GM18870 (cell line): ENCODE data around the gene GRIK2.

ENCODE experiments used
- ATAC-seq: cut with Tn5 transposase; IDR thresholded peaks from one replicate; pipeline ENCODE4 v1.9.1; 2021; ENCODE audit warnings: moderate library complexity; ENCODE audit not compliant: unreplicated experiment

The GRIK2 gene

DNA sequence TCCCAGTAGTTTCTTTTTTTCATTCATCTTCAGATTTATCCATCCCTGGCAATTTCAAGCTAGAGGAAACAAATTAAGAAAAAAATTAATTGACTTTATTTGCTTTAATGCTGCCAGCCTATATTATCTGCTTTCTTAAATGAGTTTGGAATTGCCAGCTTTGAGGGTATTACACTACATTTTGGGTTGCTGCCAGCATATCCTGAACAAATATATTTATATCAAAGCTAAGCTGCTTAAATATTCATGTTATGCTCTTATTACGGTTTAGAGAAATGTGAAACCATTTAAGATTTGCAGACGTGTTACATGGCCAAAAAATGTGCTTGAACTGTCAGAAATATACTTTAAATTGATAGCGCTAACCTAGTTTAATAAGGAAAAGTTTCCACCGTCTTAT lies 59.7 kb downstream of the GRIK2 start:
- no peak for ATAC-seq

DNA sequence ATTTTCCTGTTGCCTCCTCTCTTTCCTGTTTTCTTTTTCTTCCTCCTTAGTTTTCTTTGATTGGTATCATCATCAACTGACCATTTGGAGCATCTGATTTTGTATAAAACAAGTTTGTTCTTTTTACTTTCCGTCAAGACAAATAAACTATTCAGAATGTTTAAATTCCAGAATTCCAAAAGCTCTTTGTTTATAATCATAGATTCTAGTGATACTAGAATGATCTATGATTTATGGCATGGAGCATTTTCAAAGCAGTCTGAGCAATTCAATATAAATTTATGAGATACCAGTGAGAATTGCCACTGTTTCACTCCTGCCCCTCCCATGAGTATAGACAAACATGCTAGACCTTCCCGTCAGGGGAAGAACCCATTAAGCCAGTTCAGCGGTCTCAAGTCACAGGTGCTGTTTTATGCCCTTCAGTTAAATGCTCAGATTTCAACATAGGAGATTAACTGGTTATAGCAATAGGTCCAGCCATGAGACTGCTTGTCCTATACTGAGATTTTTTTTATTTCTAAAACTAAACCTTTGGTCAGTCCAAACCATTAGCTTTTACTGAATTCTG lies 60.7 kb downstream of the GRIK2 start:
- no peak for ATAC-seq

DNA sequence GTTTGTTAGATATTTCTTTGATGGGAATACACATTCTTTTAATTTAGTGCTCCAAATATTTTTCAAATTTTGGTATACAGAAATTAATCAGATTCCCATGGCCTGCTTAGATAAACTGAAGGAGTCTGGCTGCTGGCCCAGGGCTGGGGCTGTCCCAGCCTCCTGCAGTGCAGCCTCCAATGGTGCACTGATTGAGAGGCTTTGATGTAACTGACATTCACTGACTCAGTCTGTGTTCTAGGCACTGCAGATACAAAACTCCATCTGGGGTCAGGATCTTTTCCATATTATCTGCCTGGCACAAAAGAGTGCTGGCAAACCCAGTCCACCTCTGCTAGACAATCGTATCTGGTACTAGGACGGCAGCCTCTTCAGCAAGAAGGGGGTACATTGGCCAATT lies 64.8 kb downstream of the GRIK2 start:
- no peak for ATAC-seq

DNA sequence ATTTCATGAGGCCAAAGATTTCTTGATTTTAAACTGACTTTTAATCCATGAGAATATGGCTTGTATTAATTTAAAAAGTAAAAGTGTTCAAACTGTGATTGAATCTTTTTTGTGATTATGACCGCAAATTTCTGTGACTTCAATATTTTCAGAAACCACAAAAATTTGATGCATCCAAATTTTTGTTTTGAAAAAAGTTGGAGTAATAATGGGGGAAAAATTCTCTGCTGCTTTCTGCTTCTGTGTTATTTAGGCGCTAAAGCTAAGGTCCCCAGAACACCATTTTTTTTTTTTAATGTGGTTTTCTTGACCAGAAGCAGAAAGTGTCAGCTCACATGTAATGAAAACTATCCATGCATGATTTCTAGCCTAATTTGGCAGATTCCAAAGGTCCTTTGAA lies 65.3 kb downstream of the GRIK2 start:
- no peak for ATAC-seq

DNA sequence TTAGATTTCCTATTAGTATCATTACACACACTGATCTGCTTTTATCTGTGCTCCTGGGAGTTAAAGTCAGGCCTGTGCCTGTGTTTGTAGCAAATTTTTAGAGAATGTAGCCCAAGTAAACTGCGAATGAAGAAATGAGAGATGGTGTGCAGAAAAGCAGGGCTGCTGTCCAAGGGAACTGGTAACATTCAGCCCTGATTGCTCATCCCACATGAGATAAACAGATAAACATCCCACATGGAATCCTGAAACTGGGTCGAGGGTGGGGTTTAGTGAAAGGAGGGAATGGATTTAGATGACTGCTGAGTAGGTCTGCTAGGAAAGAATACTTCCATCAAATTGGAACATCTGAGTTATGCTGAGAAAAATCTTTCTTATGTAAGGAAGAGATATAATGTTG lies 69.1 kb downstream of the GRIK2 start:
- no peak for ATAC-seq

DNA sequence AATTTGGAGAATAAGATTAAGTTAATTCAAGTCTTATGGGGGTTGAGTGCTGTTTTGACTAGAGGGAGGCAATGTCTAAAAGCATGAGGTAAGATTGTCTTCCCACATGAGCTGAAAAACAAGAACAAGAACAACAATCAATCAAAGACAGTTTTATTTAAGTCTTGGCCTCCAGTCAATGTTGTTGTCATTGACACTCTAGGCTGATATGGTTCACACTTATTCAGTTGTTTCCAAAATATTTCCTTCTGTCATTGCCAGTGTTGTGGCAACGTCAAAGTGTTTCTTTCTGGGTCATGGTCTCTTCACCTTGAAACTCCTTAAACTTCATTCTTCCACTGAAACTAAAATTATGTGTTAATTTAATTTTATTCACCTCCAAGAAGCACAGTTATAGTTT lies 72.4 kb downstream of the GRIK2 start:
- ATAC-seq: no peak

DNA sequence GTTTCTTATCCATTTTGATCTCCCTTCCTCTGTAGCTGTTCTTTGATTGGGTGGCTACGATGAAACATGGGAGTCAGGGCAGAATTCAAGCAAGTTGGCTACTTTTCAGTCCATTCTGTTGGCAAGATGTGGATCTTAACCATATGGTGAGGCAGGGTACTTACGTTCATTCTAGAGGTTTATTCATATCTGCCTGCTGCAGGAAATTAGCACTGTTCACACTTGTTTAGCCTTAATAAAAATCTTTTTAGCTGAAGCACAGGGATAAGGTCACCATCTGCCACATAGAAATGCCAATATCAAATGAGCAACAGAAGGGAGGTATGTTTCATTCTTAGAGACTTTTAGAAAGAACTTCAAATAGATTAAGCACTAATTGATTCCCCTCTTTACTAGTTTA lies 83.9 kb downstream of the GRIK2 start:
- ATAC-seq: no peak

DNA sequence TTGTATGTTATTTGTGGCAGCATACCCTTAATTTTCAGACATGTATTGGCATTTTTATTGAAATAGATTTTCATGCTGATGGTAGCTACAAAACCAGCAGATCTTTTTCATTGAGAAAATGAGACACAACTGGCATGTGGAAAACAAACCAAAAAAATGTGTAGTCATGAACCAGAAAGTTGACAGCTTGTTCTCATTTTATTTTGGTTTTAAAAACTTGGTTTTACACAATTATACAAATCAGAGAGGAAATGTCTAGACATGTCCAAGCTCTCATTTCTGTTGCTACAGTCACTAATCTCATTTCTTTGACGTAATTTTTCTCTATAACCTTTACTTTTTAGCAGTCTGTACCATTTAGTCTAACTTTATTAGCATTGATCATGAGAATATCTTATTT lies 85.4 kb downstream of the GRIK2 start:
- no peak for ATAC-seq

DNA sequence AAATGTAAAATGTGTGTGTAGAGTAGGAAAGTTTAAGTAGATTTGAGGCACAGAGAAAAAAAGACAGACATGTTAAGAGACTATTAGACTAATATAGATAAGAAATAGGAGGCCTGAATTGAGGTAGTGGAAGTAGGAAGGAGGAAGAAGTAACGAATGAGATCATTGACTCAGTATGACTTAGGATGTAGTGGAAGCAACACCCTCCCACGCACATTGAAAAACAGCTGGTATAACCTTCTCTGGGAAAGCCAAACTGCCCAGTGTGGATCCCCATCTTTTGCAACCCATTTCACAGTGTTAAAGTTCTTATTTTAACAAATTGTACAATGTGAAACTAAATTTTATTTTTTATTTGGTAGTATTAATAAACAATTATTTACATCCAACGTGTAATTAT lies 89.1 kb downstream of the GRIK2 start:
- ATAC-seq: no peak

DNA sequence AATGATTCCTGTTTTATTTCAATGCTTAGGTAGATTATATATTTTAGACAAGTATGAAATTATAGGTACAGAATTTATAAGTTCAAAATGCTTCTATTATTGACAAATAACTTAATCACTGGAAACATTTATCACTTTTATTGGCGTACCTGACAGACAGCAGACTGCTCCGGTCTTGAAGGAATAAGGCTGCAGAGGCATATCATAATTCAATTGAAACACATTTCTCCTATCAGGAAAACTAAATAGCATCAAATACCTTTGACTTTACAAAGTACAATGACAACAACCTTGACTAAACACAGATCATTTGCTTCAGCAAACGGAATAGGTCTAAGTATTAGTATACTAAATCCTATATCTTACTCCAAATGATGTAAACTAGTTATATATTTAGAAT lies 91.3 kb downstream of the GRIK2 start:
- no peak for ATAC-seq

DNA sequence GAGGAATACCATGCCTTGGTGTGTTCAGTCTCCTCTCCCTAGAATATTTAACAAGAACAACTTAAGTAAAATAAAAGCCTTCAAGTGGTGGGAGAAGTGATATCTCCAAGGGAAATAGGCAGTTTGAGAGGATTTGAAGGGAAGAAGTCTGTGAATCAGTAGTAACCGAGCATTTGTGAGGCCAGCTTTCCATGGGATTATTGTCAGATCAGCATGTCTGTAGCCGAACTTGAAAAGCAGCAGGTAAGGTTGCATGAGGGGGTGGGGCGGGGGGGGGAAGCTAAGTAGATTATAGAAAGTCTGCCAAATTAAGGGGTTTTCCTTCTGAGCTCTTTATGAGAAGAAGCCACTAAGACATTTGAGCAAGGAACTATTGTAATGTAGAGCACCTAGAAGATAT lies 92.6 kb downstream of the GRIK2 start:
- no peak for ATAC-seq

DNA sequence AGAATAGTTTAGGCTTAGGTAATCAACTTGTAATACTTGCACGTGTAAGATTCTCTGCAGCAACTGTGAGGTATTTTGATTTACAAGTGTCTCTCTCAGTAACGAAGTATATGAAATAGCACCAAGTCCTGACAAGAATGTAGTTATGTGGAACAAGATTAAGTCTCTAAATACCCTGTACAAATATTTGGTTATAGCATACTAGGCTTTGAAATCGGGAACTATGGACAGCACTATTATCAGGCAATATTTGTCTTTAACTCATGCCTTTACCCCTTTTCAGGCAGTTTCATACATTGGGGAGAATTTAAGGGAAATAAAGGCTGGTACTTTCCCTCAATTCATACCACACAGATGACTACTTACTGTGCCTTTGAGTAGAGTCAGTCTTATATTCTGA lies 93.2 kb downstream of the GRIK2 start:
- ATAC-seq: no peak

DNA sequence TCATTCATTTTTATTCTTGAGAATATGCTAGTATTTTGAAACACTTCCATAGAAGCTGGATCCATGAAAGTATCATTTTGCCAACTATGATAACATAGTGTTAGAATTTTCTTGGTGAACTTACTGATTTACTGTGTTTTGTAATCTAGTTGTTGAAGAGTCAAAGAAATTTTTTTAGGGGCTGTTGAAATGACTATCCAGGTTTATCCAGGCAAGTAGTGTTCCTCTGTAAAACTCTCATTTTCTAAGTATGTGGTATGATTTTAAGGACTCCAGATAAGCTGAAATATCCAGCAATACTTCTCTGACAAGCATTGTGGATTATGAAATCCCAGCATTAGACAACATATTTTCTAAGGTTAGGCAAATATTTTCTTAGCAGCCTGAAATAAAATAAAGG lies 95.9 kb downstream of the GRIK2 start:
- ATAC-seq: no peak

DNA sequence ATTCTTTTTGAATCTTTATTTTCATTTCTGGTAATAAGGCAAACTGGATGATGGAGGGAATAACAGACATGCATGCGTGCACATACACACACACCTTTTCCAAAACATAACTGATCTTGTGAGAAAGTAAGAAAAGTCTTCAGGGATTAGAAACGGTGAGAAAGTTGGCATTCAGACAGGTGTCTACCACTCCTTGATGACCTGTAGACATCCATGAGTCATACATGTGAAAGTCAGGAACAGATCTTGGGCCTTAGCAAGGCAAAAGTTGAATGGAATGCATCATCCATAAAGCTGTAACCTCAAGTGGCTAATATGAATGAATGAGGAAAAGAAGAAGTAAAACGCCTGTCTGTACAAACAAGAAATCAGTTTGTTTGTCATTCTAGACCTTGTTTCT lies 97.3 kb downstream of the GRIK2 start:
- ATAC-seq: no peak

DNA sequence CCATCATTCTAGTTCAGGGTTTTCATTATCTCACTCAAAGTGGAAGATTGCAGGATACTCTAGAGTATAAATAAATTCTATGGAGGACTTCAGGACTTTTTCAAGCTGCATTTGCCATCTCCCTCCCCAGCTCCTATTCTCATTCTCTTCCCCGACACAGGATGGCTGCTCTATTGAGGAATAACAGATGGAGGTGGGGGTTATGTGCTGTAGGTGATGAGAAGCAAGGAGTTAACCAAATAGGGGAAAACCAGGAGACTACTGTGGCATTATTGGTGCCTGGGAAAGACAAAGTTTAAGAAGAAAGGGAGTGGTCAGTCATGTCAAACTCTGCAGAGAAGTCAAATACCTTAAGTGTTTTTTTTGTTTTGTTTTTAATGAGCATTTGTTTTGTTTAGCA lies 109.3 kb downstream of the GRIK2 start:
- no peak for ATAC-seq

DNA sequence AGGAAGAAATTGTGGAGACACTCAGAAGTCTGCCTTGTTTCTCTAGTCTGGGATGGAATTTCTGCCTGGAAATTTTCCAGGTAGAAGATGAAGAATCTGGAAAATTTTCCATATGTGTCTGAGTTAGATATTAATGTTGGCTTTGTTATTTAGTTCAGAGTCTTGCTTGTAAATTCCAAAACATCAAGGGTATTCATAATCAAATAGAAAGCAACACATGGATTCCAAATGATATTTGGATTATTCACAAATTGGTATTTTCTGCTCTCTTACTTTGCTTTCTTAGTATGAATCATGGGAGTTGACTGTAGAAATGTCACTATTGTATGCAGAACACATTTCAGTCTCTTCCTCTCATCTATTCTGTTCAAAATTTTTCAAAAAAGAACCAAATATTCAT lies 116.0 kb downstream of the GRIK2 start:
- ATAC-seq: no peak

DNA sequence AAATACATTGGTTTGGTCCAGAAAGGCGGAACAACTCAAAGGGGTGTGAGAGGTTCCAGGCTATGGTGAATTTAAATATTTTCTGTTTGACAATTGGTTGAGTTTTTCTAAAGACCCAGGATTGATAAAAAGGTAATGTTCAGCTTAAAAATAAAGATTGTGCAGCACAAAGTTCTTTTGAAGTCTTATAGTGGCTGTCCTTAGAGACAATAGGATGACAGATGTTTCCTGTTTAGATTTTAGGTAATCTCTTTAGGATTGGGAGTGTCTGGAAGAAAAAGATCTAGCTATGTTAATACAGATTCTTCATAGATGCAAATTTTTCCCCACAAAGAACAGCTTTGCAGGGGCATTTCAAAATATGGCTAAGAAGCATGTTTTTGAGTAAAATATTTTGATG lies 119.7 kb downstream of the GRIK2 start:
- ATAC-seq: no peak

DNA sequence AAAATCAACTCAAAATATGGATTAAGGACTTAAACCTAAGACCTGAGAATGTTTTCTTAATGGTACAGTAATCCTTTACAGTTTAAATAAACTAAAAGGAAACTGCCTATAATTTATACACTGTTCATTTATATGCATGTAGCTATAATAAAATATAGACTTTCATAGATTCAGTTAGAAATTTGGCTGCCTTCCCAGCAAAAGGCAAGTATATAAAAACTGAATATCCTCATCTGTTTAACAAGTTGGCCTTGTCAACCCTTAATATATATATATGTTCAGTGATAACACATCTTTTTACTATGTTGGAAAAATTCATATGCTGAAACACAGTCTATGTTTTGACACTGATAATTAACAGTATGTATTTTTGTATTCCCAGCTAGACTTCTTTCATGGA lies 123.1 kb downstream of the GRIK2 start:
- ATAC-seq: no peak

DNA sequence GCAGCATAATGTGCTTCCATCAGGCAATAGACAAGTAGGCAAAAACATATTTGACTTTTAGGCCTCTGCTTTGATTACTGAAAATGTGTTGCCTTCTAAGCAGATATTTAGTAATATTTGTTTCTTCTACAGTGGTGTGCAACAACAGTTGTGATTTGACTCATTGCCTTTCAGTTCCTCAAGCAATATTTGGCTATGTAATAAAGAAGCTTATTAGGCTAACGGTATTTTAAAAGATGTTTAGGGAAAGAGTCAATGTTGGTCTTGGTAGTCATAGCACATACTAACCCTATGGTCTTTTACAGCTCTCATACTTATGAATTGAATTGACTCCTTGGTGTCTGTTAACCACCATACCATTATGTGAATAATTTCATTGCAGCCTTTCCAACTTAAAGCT lies 124.1 kb downstream of the GRIK2 start:
- ATAC-seq: no peak

DNA sequence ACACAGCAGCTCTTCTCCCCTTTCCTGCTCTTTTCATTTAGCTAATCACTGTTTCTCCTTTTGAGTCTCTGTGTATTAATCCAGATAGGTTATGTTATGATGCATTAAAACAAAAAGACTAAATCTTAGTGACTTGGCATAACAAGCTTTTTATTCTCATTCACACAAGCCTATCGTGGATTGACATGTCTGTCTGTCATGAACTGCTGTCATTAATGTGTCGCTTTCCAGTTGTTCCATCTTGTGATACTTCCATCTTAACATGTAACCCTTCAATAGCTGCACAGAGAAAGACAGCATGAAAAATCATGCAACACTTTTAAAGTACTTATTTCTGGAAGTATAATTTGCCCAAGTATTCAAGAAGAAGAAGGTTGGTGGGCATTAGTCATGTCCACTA lies 128.7 kb downstream of the GRIK2 start:
- no peak for ATAC-seq

DNA sequence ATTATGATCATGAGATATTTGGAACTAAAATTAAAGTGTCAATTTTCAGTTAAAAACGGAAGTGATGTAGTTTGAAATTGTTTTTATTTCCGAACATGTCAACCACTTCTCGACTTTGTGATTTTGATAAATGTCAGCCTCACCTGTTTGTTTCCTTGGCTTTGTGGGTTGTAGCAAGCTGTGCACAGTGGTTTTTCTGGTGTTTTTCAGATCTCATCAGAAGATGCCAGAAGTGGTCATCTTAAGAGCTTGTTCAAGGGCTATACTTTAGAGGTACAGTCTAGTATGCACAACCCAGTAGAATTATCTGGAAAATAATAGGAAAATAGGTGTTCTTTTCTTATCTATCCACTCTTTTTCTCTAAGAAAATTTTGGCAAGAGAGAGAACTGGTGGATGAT lies 134.0 kb downstream of the GRIK2 start:
- ATAC-seq: no peak

DNA sequence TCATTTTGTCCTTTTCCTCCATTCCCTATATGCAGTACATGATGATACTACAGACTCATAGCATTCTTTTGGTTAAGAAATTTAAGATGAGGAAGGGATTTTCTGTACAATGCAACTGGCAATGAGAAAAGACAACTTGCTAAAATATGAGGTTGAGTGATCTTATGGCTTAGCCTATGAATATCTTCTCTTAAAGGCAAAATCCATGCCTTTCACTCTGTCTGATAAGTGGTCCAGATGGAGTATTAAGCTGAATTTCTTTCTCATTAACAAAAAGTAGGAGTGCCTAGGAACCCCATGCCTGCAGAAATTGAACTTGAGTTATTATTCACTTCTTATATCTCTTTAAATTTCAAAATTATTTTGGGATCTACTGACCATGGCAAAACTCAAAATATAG lies 135.3 kb downstream of the GRIK2 start:
- ATAC-seq: no peak

DNA sequence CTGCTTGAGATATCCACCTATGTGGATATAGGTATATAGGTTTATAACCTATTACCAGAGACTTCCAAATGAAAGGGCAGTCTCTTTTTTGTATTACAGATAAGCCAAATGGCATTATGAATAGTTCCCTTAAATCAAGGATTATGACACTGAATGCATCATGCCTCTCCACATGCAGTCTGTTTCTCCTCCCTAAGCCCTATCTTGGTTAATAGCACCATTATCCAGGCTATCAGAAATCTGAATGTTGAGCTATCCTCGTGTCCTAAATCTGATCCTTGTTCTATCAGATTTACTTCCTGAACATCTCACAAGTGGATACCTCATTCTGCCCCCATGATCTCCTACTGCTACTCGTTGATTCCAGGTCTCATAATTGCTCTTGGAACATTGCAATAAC lies 138.0 kb downstream of the GRIK2 start:
- no peak for ATAC-seq

DNA sequence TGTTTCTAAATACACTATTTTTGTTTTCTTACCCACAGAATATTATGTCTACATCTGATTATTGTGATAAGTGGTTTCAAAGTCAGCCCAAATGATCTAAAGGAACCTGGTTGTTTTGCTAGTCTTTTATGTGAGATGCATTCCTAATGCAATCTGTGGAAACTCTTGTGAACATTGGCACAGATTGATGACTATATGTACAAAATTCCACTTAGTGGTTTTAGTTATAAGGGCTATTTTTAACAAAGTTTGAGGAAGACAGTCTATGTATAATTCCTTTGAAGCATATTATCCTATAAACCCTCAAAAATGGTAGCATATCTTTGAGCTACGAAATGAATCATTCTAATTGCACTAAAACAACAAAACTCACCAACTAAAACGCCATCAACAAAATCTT lies 140.9 kb downstream of the GRIK2 start:
- ATAC-seq: no peak
